ENCODE results near the gene SNRNP48. TPM values are rescaled to one million over a fixed set of nuclear protein-coding genes. Genes with fewer than 3 reads are reported as not detected.

SNRNP48 gene
- total RNA-seq, 1 experiment from 2014 or later = 17.6 TPM

GRCh38 chr6:7566107-7566506, 23.9 kb upstream of the SNRNP48 start:
- Mint-ChIP-seq H3K4me3 (no peak overlapping the region), H3K36me3 (peaks cover 84% of the 10 kb centered on the region), H3K4me1 (no peaks in the 10 kb centered on the region), H3K27me3 (ENCODE audit: low read depth) (no peaks in the 10 kb centered on the region), H3K9me3 (no peaks in the 10 kb centered on the region), H3K27ac (no peak overlapping the region)
- ATAC-seq (no peak), DNase-seq (ENCODE audit: low spot score) (no peak)
- POLR2A ChIA-PET = no interaction called here
- TF ChIP-seq KAT7 (CRISPR knock-in tag; IDR thresholded peaks at IDR 0.05; ENCODE audit: borderline replicate concordance) (no peak), ATF1 (CRISPR knock-in tag; IDR thresholded peaks at IDR 0.05) (no peak), GRHL2 (CRISPR knock-in tag; IDR thresholded peaks at IDR 0.05; ENCODE audit: insufficient replicate concordance, severe bottlenecking) (no peak), ATF6 (CRISPR knock-in tag; IDR thresholded peaks at IDR 0.05) (no peak), ARID4B (CRISPR knock-in tag; IDR thresholded peaks at IDR 0.05; ENCODE audit: borderline replicate concordance) (no peak), E2F1 (CRISPR knock-in tag; IDR thresholded peaks at IDR 0.05) (no peak), RELA (CRISPR knock-in tag; IDR thresholded peaks at IDR 0.05; ENCODE audit: borderline replicate concordance) (no peak), RORB (CRISPR knock-in tag; IDR thresholded peaks at IDR 0.05) (no peak), TP53 (CRISPR knock-in tag; IDR thresholded peaks at IDR 0.05) (no peak), ZNF532 (CRISPR knock-in tag; IDR thresholded peaks at IDR 0.05; ENCODE audit: borderline replicate concordance) (no peak), GABPB1 (CRISPR knock-in tag; IDR thresholded peaks at IDR 0.05) (no peak), HMGXB4 (CRISPR knock-in tag; IDR thresholded peaks at IDR 0.05) (no peak), FOXP4 (CRISPR knock-in tag; IDR thresholded peaks at IDR 0.05) (no peak), ZNF121 (CRISPR knock-in tag; IDR thresholded peaks at IDR 0.05) (no peak), AR (CRISPR knock-in tag; IDR thresholded peaks at IDR 0.05) (no peak), FOXJ3 (CRISPR knock-in tag; IDR thresholded peaks at IDR 0.05; ENCODE audit: borderline replicate concordance) (no peak)
- CTCF ChIA-PET = interaction anchor here (0.5 to 1.7 kb wide), 8 partner anchors 49 to 291 kb away, joined by 3 to 8 read pairs (median 3); partner anchors contain the start of genes CAGE1 and RIOK1
